ENCODE results near the gene ARID5A. TPM values are rescaled to one million over a fixed set of nuclear protein-coding genes. Genes with fewer than 3 reads are reported as not detected.

ARID5A gene
- total and polyA plus RNA-seq, 2 of the 13 experiments (the other 11 are each of a cell fraction or from before 2014, with no cell fraction given), result 6.0 to 9.5 TPM

- TF ChIP-seq DMAP1 (CRISPR knock-in tag; IDR thresholded peaks at IDR 0.05), result no peak
- TF ChIP-seq FOXO1 (CRISPR knock-in tag; IDR thresholded peaks at IDR 0.05), result 0 out of 2 replicates have a peak, but pooled peaks have one; percentile 63
- TF ChIP-seq HHEX (CRISPR knock-in tag; IDR thresholded peaks at IDR 0.05), result no peak
- TF ChIP-seq STAG1 (CRISPR knock-in tag; IDR thresholded peaks at IDR 0.05), result peak; percentile 100
- TF ChIP-seq ZNF577 (CRISPR knock-in tag; IDR thresholded peaks at IDR 0.05; ENCODE audit: borderline replicate concordance, low read depth), result no peak
- peak; percentile 53; the same call in 1 of the 2 replicates for TF ChIP-seq ZFY (CRISPR knock-in tag; IDR thresholded peaks at IDR 0.05)
- peak; percentile 77; the same call in 1 of the 2 replicates for TF ChIP-seq KDM5B (CRISPR knock-in tag; IDR thresholded peaks at IDR 0.05; ENCODE audit: borderline replicate concordance)
- no peak for TF ChIP-seq BRF2 (CRISPR knock-in tag; IDR thresholded peaks at IDR 0.05)
- peak; percentile 53; the same call in 1 of the 2 replicates for TF ChIP-seq MED13 (CRISPR knock-in tag; IDR thresholded peaks at IDR 0.05)
- TF ChIP-seq ZNF124 (CRISPR knock-in tag; IDR thresholded peaks at IDR 0.05), result no peak
- TF ChIP-seq PLSCR1 (CRISPR knock-in tag; IDR thresholded peaks at IDR 0.05; ENCODE audit: borderline replicate concordance), result no peak
- no peak for TF ChIP-seq EZH2 (conservative IDR thresholded peaks at IDR 0.05; ENCODE audit: low read depth, low read length)
- TF ChIP-seq ZNF878 (CRISPR knock-in tag; IDR thresholded peaks at IDR 0.05), result no peak
- peak; percentile 81 for TF ChIP-seq ZBTB33 (CRISPR knock-in tag; IDR thresholded peaks at IDR 0.05)
- TF ChIP-seq ZNF788 (CRISPR knock-in tag; IDR thresholded peaks at IDR 0.05; ENCODE audit: borderline replicate concordance), result 0 out of 2 replicates have a peak, but pooled peaks have one; percentile 47
- TF ChIP-seq ZNF496 (CRISPR knock-in tag; IDR thresholded peaks at IDR 0.05; ENCODE audit: insufficient replicate concordance), result no peak
- no peak for TF ChIP-seq ZSCAN22 (CRISPR knock-in tag; IDR thresholded peaks at IDR 0.05)
- no peak for TF ChIP-seq NR1H2 (CRISPR knock-in tag; IDR thresholded peaks at IDR 0.05; ENCODE audit: borderline replicate concordance, low read depth)
- peak; percentile 76 for TF ChIP-seq MTERF4 (CRISPR knock-in tag; IDR thresholded peaks at IDR 0.05)
- TF ChIP-seq PCBP2 (optimal IDR thresholded peaks at IDR 0.05; ENCODE audit: low read depth, low read length, poor library complexity, severe bottlenecking), result no peak
- no peak for TF ChIP-seq DZIP1 (CRISPR knock-in tag; IDR thresholded peaks at IDR 0.05)
- no peak for TF ChIP-seq HNRNPK (IDR thresholded peaks at IDR 0.05; ENCODE audit: low read depth, low read length, poor library complexity, severe bottlenecking)
- no peak for TF ChIP-seq MAFF (IDR thresholded peaks at IDR 0.05; ENCODE audit: low read depth, low read length)
Observed at GRCh38 chr2:96509114-96509846, 27.3 kb upstream of the ARID5A start (continued).
